Measurements from ENCODE around the gene PAX4. TPM values are rescaled to one million over a fixed set of nuclear protein-coding genes. Genes with fewer than 3 reads are reported as not detected.

The PAX4 gene
- total RNA-seq, 1 donor from 2014 or later: not detected

GRCh38 chr7:127616724-127617123 is 1.2 kb downstream of the PAX4 start:
- Mint-ChIP-seq H3K4me3 (no peak overlapping the region), H3K9me3 (no peaks in the 10 kb centered on the region), H3K27me3 (ENCODE audit: insufficient read depth, low read depth) (peaks cover 42% of the 10 kb centered on the region), H3K27ac (no peak overlapping the region), H3K36me3 (no peaks in the 10 kb centered on the region), H3K4me1 (no peaks in the 10 kb centered on the region)
- Histone ChIP-seq H3F3A (ENCODE audit: low read depth) (peaks cover 4% of the 10 kb centered on the region), H3K36me3 (no peaks in the 10 kb centered on the region), H3K27me3 (peaks cover 63% of the 10 kb centered on the region), H3K9me3 (ENCODE audit: low read depth) (no peaks in the 10 kb centered on the region), H3K27ac (no peak overlapping the region), H3K9ac (no peak overlapping the region), H3K4me1 (peaks cover 9% of the 10 kb centered on the region), H3K4me3 (no peak overlapping the region), H3K79me2 (ENCODE audit: low read depth) (no peaks in the 10 kb centered on the region), H4K20me1 (ENCODE audit: low read depth) (no peaks in the 10 kb centered on the region), H3K4me2 (no peak overlapping the region), H2AFZ (replicated peaks) (no peak overlapping the region)
- DNase-seq (ENCODE audit: low spot score): no peak
- TF ChIP-seq EZH2phosphoT487 (IDR thresholded peaks at IDR 0.05): no peak
- TF ChIP-seq EZH2 (IDR thresholded peaks at IDR 0.05): no peak
- no peak for TF ChIP-seq CTCF (IDR thresholded peaks at IDR 0.05)

- Mint-ChIP-seq H3K4me3 (no peak overlapping the region), H3K9me3 (peaks cover 4% of the 10 kb centered on the region), H3K27me3 (ENCODE audit: insufficient read depth, low read depth) (peaks cover 18% of the 10 kb centered on the region), H3K27ac (no peak overlapping the region), H3K4me1 (no peaks in the 10 kb centered on the region), H3K36me3 (no peaks in the 10 kb centered on the region)
- Histone ChIP-seq H3K4me3 (no peak overlapping the region), H3K27ac (no peak overlapping the region), H3K9ac (no peak overlapping the region), H3K9me3 (ENCODE audit: low read depth) (no peaks in the 10 kb centered on the region), H3K27me3 (peaks cover 18% of the 10 kb centered on the region), H2AFZ (replicated peaks) (no peak overlapping the region), H3K79me2 (ENCODE audit: low read depth) (no peaks in the 10 kb centered on the region), H3F3A (ENCODE audit: low read depth) (no peaks in the 10 kb centered on the region), H3K4me1 (no peaks in the 10 kb centered on the region), H3K4me2 (no peak overlapping the region), H4K20me1 (ENCODE audit: low read depth) (no peaks in the 10 kb centered on the region), H3K36me3 (no peaks in the 10 kb centered on the region)
- no peak for TF ChIP-seq CTCF (IDR thresholded peaks at IDR 0.05)
- TF ChIP-seq EZH2 (IDR thresholded peaks at IDR 0.05): no peak
- TF ChIP-seq EZH2phosphoT487 (IDR thresholded peaks at IDR 0.05): no peak
- no peak for DNase-seq (ENCODE audit: low spot score)
These were observed 5.7 kb downstream of the PAX4 start for GRCh38 chr7:127612263-127612662.

- TF ChIP-seq CTCF (IDR thresholded peaks at IDR 0.05) (no peak), EZH2 (IDR thresholded peaks at IDR 0.05) (no peak), EZH2phosphoT487 (IDR thresholded peaks at IDR 0.05) (no peak)
These were observed 8.6 kb downstream of the PAX4 start for GRCh38 chr7:127609297-127609696.

More at GRCh38 chr7:127609297-127609696, 8.6 kb downstream of the PAX4 start:
- no peaks in the 10 kb centered on the region for H3K79me2 ChIP-seq (ENCODE audit: low read depth)
- no peak for DNase-seq (ENCODE audit: low spot score)
- no peaks in the 10 kb centered on the region for H4K20me1 ChIP-seq (ENCODE audit: low read depth)
- H3K27me3 ChIP-seq: no peaks in the 10 kb centered on the region
- Mint-ChIP-seq H3K9me3 (peaks cover 6% of the 10 kb centered on the region), H3K36me3 (no peaks in the 10 kb centered on the region), H3K4me3 (no peak overlapping the region), H3K27ac (no peak overlapping the region), H3K4me1 (no peaks in the 10 kb centered on the region), H3K27me3 (ENCODE audit: insufficient read depth, low read depth) (peaks cover 10% of the 10 kb centered on the region)
- no peak overlapping the region for H3K9ac ChIP-seq
- H3K36me3 ChIP-seq: no peaks in the 10 kb centered on the region
- H3K4me1 ChIP-seq: no peaks in the 10 kb centered on the region
- H2AFZ ChIP-seq (replicated peaks): no peak overlapping the region
- H3K9me3 ChIP-seq (ENCODE audit: low read depth): no peaks in the 10 kb centered on the region
- no peak overlapping the region for H3K4me2 ChIP-seq
- H3K4me3 ChIP-seq: no peak overlapping the region
- H3F3A ChIP-seq (ENCODE audit: low read depth): no peaks in the 10 kb centered on the region
- no peak overlapping the region for H3K27ac ChIP-seq

Measured in neural progenitor cell (in vitro differentiated cells).